ENCODE data around the gene PLXNA2.

Gene PLXNA2

DNA sequence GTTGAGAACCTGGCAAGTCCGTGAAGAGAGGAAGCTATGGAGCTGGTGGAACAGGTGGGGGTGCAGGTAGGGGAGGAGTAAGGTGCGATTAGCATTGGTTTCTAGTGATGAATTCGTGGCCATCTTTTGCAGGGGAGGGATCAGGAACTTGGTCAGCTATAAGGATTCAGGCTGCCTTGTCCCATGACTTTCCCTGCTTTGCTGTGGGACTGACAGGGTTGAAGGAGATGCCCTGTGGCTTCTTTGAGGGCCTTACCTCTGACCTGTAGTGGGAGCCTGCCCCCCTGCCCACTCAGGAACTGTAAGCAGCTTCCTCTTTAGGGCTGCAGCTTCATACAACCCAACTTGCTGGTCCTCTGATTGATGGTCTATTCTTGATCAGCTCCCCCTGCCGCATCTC is 248.6 kb downstream of the PLXNA2 start:
- DNase-seq (ENCODE audit: low read depth): no peak

- no peak for DNase-seq (ENCODE audit: low read depth)
These were observed 250.4 kb downstream of the PLXNA2 start for GRCh38 chr1:207993477-207994445.

- no peak for DNase-seq (ENCODE audit: low read depth)
These were observed 251.4 kb downstream of the PLXNA2 start for GRCh38 chr1:207992677-207993236.

- DNase-seq (ENCODE audit: low read depth): no peak
These were observed 252.6 kb downstream of the PLXNA2 start for GRCh38 chr1:207991583-207992026.

DNA sequence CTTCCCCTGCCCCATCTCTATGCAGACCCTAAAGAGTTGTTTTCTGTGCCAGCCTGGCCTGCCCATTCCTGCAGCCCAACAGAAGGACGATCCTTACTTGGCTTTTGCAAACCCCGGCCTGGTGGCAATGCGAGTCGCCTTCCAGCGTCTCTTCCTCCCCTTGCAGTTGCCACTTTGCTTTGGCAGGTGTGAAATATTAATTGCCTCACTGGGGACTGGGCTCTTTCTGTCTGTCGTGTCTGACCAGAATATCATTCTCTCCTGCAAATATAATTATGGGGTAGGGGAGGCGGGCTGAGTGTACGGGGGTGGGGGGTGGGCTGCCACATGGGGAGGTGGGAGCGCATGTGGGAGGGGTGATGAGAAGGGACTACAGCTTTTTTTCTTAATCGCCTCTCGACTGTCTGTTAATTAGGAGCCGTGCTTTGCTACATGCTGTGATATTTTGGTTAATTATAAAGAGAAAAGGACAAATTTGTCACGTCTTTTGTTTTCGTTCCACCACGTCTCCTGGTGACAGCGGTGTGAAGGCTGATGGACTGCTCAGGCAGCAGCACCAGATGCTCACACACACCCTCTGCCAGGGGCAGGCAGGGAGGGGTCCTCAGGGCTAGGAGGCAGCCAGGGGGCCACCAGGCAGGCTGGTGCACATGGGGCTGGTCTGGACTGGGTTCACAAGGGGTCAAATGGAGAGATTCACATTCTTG is 253.2 kb downstream of the PLXNA2 start:
- no peak for DNase-seq (ENCODE audit: low read depth)

DNA sequence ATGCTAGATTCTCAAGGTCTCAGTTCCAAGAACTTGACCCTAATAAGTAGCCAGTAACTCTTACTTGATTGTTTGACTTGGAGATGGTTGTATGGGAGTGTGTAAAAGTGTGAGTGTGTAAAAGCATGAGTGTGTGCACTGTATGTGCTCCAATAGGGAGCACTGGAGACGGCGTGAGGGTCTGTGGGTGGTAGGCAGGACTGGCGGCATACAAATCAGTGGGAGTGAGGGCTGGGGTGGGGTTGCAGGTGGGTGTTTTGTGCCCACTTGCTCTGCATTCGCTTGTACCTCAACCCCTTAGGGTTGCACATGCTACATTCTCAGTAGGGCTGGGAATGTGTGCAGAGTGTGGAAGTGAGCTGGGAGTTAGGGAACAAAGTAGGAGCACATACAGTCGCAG is 253.7 kb downstream of the PLXNA2 start:
- no peak for DNase-seq (ENCODE audit: low read depth)

- no peak for DNase-seq (ENCODE audit: low read depth)
These were observed 255.6 kb downstream of the PLXNA2 start for GRCh38 chr1:207988326-207989165.

- no peak for DNase-seq (ENCODE audit: low read depth)
These were observed 257.0 kb downstream of the PLXNA2 start for GRCh38 chr1:207987164-207987563.

- no peak for DNase-seq (ENCODE audit: low read depth)
These were observed 258.2 kb downstream of the PLXNA2 start for GRCh38 chr1:207985996-207986395.

DNA sequence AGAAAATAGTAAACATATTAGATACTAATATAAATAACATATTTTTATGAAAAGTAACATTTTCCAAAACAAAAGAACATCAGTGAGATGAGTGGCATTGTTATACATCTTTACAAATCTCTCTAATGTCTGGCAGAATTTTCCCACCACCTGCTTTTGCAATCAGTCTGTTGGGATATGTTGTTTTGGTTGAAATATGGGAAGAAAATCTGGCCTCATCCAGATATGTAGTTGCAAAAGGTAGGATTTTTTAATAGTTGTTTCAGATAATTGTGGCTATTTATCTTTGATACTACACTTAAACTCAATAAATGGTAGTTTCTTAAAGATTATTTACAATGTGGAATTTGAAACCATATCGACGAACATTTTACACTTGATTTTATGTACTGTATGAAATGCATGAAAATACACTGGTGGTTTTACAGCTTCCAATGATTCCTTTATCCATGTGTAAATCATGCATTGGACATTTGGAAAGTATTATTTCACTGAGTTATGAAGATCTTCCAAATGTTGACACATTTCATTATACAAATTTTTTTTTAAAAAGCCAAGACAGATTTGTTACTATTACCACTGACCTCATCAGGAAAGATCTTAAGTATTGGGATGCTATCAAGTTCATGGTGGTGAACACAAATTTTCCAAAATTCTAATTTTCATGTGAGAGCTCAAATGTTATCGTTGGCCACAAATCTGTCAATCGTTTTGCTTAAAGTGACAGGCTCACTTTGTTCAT is 259.2 kb downstream of the PLXNA2 start:
- no peak for DNase-seq (ENCODE audit: low read depth)

GRCh38 chr1:207983044-207983635 is 261.0 kb downstream of the PLXNA2 start:
- DNase-seq (ENCODE audit: low read depth): no peak

- no peak for DNase-seq (ENCODE audit: low read depth)
These were observed 262.2 kb downstream of the PLXNA2 start for GRCh38 chr1:207981976-207982375.

GRCh38 chr1:207978441-207978840 is 265.7 kb downstream of the PLXNA2 start:
- DNase-seq (ENCODE audit: low read depth): no peak

DNA sequence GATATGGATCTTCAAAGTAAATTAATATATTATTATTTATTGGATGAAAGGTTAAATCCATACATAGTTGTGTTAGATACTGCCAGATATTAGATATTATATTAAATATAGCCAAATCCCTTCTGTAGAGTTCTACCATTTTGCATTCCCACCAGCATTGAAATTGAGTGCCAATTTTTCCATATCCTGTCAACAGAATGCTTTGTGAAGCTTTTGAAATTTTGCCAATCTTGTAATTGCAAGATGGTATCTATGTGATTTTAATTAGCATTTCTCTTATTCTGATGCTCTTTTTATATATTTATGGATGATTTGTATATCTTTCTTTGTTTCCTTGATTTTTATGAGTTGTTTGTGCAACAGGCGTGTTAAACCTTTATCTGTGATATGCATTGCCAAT is 266.3 kb downstream of the PLXNA2 start:
- DNase-seq (ENCODE audit: low read depth): no peak

DNA sequence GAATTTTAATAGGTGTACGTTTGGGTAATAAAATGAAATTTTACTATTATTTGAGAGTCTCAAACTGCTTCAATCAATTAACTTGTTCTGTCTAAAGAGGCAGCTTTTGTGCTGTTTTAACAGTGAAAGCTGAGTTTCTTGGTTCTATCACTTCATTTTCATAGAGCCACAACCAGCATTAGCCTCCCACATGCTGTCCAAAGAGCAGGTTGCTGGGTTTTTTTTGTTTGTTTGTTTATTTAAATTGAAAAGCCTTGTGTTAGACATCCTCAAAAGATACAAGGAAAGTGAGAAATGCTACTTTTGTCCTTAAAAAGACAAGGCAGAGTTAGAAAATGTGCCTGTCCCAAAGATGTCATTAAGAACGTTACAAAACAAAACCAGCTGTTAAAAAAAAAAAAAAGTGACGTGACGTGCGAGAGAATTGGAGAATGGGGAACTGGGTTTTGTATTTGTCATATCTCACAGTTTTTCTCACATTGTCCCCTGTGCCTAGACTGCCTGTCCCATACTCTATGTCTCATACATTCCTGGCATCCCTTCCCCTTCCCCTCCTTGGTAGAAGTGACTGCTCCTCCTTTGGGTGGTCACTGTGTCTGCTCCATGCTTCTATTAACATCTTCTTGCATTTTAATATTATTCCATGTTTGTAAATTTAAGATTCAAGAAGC is 270.2 kb downstream of the PLXNA2 start:
- DNase-seq (ENCODE audit: low read depth): no peak

- no peak for DNase-seq (ENCODE audit: low read depth)
These were observed 271.8 kb downstream of the PLXNA2 start for GRCh38 chr1:207972337-207972736.
